ENCODE results near the gene ZNF296. TPM values are rescaled to one million over a fixed set of nuclear protein-coding genes. Genes with fewer than 3 reads are reported as not detected.

The ZNF296 gene
- total and polyA plus RNA-seq, 2 of the 8 experiments (the other 6 are each of a cell fraction or from before 2014, with no cell fraction given), result 2.7 to 7.5 TPM

- Histone ChIP-seq H3K23me2 (ENCODE audit: low read depth, low read length) (no peaks in the 10 kb centered on the region), H4K5ac (ENCODE audit: insufficient read length, low read depth, low read length) (no peak overlapping the region), H4K20me1 (replicated peaks in 1 of 2; ENCODE audit: control insufficient read depth in 1 of 2, insufficient read depth in 2 of 2, low read length in 2 of 2) (peaks cover 18 to 19% of the 10 kb centered on the region in 2 experiments), H3K27ac (ENCODE audit: low read depth, low read length) (no peak overlapping the region), H3K9ac (replicated peaks in 1 of 4; ENCODE audit: extremely low read depth in 1 of 4, low read depth in 3 of 4, low read length in 3 of 4) (no peak overlapping the region), H4K91ac (replicated peaks; ENCODE audit: insufficient read length, low read length) (no peak overlapping the region), H2BK20ac (ENCODE audit: low read length) (no peak overlapping the region), H3K4ac (replicated peaks; ENCODE audit: insufficient read length, low read depth, low read length) (no peak overlapping the region), H2AK5ac (ENCODE audit: low read depth, low read length) (no peak overlapping the region), H3K79me1 (ENCODE audit: low read depth, low read length) (peaks cover 7% of the 10 kb centered on the region), H3K14ac (ENCODE audit: insufficient read length) (no peak overlapping the region), H2BK120ac (replicated peaks; ENCODE audit: low read depth, low read length) (no peak overlapping the region), H3K36me3 (ENCODE audit: control insufficient read depth in 2 of 4, insufficient read depth in 4 of 4, low read length in 3 of 4) (peaks cover 8 to 47% (median 25%) of the 10 kb centered on the region in 4 experiments), H3K27me3 (replicated peaks in 1 of 4; ENCODE audit: control insufficient read depth in 3 of 4, extremely low read depth in 1 of 4, insufficient read depth in 3 of 4, low read length in 3 of 4) (no peaks in the 10 kb centered on the region), H2BK15ac (ENCODE audit: low read length) (no peak overlapping the region), H3K9me3 (ENCODE audit: insufficient read depth in 2 of 2, low read depth in 1 of 2, low read length in 1 of 2) (no peaks in the 10 kb centered on the region), H3K56ac (replicated peaks; ENCODE audit: insufficient read length, low read depth, low read length) (no peak overlapping the region), H3K79me2 (ENCODE audit: control insufficient read depth in 1 of 2, insufficient read depth in 2 of 2, low read length in 2 of 2) (peaks cover 0 to 58% of the 10 kb centered on the region in 2 experiments; a peak in 2 of 4 replicates), H3K4me3 (ENCODE audit: extremely low read depth in 1 of 4, insufficient read depth in 2 of 4, low read depth in 3 of 4, low read length in 4 of 4) (no peak overlapping the region), H3K4me1 (replicated peaks in 1 of 4; ENCODE audit: control insufficient read depth in 3 of 4, insufficient read depth in 4 of 4, low read length in 3 of 4) (no peaks in the 10 kb centered on the region), H3K18ac (ENCODE audit: extremely low read depth, low read length) (no peak overlapping the region), H4K8ac (ENCODE audit: extremely low read depth, insufficient read depth, low read length) (no peak overlapping the region; the same call in 1 of the 2 replicates), H2AFZ (ENCODE audit: low read length) (no peak overlapping the region), H3K4me2 (ENCODE audit: insufficient read depth in 1 of 2, low read depth in 2 of 2, low read length in 2 of 2) (no peak overlapping the region), H3K23ac (ENCODE audit: insufficient read length) (no peak overlapping the region), H2BK5ac (ENCODE audit: low read depth, low read length) (no peak overlapping the region), H2BK12ac (ENCODE audit: low read depth, low read length) (no peak overlapping the region)
- DNase-seq (ENCODE audit: low read depth in 1 of 2, low spot score in 2 of 2) (no peak), FAIRE-seq (no peak)
- POLR2A ChIA-PET (ENCODE audit: partially characterized antibody), result interaction anchor here (1.0 to 2.2 kb wide), 5 partner anchors 10 to 45 kb away, joined by 3 to 5 read pairs (median 3); no protein-coding TSS in a partner anchor
- 93% methylated on average over 14 of the region's 14 CpGs; no CpG with 5 or more reads in 1 of the 2 experiments for WGBS, 2 experiments (ENCODE audit: extremely low coverage in 1 of 2, insufficient coverage in 1 of 2, insufficient read length in 1 of 2, insufficient replicate concordance in 2 of 2, low coverage in 1 of 2, low lambda C conversion rate in 2 of 2, missing lambda C conversion rate in 1 of 2)
- CTCF ChIA-PET (ENCODE audit: partially characterized antibody), result interaction anchor here (0.5 to 9.7 kb wide), 7 partner anchors 8 to 57 kb away, joined by 3 to 85 read pairs (median 4); no protein-coding TSS in a partner anchor
- TF ChIP-seq SRF (IDR thresholded peaks at IDR 0.05; ENCODE audit: low read depth, low read length), result no peak
These were observed 30.5 kb downstream of the ZNF296 start for GRCh38 chr19:45045671-45046353.

All from H1 (cell line).